C4-2B (cell line): ENCODE measurements around the gene NAALADL1.

Experiments
- CTCF ChIP-seq: fragments of 450-650 bp; conservative IDR thresholded peaks from 2 replicates; pipeline ENCODE4 v1.5.1; 2017; ENCODE audit warnings: mild to moderate bottlenecking
- ZFX ChIP-seq: fragments of 450-650 bp; IDR thresholded peaks from 2 replicates; pipeline ENCODE4 v1.6.1; 2017

DNA sequence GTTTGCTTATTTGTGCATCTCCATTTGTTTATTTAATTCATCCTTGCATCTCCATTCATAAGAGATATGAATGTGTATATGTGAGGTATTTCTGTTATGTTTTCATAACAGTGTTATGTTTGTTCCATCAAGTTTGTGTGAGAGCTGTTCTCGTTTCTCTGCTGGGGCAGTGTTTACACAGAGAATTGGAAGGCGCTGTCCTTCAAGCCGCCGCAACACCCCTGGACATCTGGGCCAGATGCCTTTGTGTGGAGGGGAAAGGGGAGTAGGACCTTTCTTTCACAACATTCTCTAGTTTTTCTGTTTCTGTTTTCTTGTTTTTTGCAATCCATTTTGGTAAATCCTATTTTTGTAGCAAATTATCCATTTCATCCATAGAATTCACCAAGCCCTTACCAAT, 46.3 kb upstream of the NAALADL1 start:
- no peak for TF ChIP-seq CTCF
- TF ChIP-seq ZFX, result no peak
